22Rv1 (cell line): ENCODE measurements around the gene SAP30L.

Source experiments
- ZFX ChIP-seq: fragments of 450-650 bp; IDR thresholded peaks from 2 replicates; pipeline ENCODE4 v1.6.1; 2017; ENCODE audit warnings: antibody characterized with exemption, borderline replicate concordance
- TF ChIP-seq, protein P1 (sequence below): fragments of 450-650 bp; IDR thresholded peaks from 2 replicates; pipeline ENCODE4 v1.5.1; 2017; ENCODE audit warnings: mild to moderate bottlenecking

DNA sequence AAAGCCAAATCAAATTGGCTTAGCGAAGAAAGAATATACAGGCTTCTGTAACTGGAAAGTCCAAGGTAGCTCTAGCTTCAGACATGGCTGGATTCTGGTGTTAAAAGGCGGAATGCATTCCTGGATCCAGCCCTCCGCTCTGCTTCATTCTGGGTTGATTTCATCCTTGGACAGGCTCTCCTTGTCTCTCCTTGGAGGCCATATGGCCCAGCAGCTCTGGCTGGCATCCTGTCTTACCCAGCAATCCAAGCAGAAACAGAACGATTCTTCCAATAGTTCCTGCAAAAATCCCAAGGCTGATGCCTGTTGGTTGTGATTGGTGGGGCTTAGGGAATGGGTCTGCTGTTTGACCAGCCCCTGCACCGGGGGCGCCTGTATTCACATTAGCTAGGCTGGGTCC lies 37.0 kb upstream of the SAP30L start:
- TF ChIP-seq, protein P1, sequence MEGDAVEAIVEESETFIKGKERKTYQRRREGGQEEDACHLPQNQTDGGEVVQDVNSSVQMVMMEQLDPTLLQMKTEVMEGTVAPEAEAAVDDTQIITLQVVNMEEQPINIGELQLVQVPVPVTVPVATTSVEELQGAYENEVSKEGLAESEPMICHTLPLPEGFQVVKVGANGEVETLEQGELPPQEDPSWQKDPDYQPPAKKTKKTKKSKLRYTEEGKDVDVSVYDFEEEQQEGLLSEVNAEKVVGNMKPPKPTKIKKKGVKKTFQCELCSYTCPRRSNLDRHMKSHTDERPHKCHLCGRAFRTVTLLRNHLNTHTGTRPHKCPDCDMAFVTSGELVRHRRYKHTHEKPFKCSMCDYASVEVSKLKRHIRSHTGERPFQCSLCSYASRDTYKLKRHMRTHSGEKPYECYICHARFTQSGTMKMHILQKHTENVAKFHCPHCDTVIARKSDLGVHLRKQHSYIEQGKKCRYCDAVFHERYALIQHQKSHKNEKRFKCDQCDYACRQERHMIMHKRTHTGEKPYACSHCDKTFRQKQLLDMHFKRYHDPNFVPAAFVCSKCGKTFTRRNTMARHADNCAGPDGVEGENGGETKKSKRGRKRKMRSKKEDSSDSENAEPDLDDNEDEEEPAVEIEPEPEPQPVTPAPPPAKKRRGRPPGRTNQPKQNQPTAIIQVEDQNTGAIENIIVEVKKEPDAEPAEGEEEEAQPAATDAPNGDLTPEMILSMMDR, result no peak
- TF ChIP-seq ZFX, result no peak
